ENCODE measurements around the gene TFF3.

Gene TFF3

GRCh38 chr21:42337276-42337675 lies 22.1 kb upstream of the TFF3 start:
- no peak overlapping the region for H3K27ac ChIP-seq
- intact Hi-C loops (cut with DNase I; ENCODE audit: low total_unique reads) = loop anchor here (5.0 kb wide), 1 partner anchor 665 kb away; no protein-coding TSS in a partner anchor
- TF ChIP-seq CTCF (IDR thresholded peaks at IDR 0.05) = no peak

GRCh38 chr21:42336054-42336453 lies 20.8 kb upstream of the TFF3 start:
- Histone ChIP-seq H3K4me1 (peaks cover 0 to 8% (median 0%) of the 10 kb centered on the region in 4 donors), H3K27me3 (peaks cover 0 to 36% of the 10 kb centered on the region in 2 donors), H3K36me3 (no peaks in the 10 kb centered on the region), H3K9me3 (peaks cover 0 to 10% (median 0%) of the 10 kb centered on the region in 3 donors), H3K27ac (no peak overlapping the region), H3K4me3 (no peak overlapping the region)
- DNase-seq = no peak
- no peak for TF ChIP-seq CTCF (IDR thresholded peaks at IDR 0.05)
- intact Hi-C loops (cut with DNase I; ENCODE audit: low total_unique reads) = loop anchor here (5.0 kb wide), 1 partner anchor 666 kb away; no protein-coding TSS in a partner anchor

More at GRCh38 chr21:42337276-42337675, 22.1 kb upstream of the TFF3 start:
- Histone ChIP-seq H3K36me3 (no peaks in the 10 kb centered on the region), H3K27me3 (peaks cover 0 to 36% of the 10 kb centered on the region in 2 donors), H3K9me3 (peaks cover 0 to under 1% (median 0%) of the 10 kb centered on the region in 3 donors), H3K4me1 (peaks cover 0 to 8% (median 0%) of the 10 kb centered on the region in 4 donors), H3K4me3 (no peak overlapping the region)
- no peak for DNase-seq

GRCh38 chr21:42332557-42333317 lies 17.5 kb upstream of the TFF3 start:
- intact Hi-C loops (cut with DNase I; ENCODE audit: low total_unique reads) = no loop called here
- no peaks in the 10 kb centered on the region for H3K36me3 ChIP-seq
- no peak for TF ChIP-seq CTCF (IDR thresholded peaks at IDR 0.05)
- no peak overlapping the region for H3K27ac ChIP-seq
- no peaks in the 10 kb centered on the region for H3K4me1 ChIP-seq
- DNase-seq = no peak
- H3K4me3 ChIP-seq = no peak overlapping the region
- H3K27me3 ChIP-seq = peaks cover 0 to 41% of the 10 kb centered on the region in 2 donors
- H3K9me3 ChIP-seq = peaks cover 0 to 10% (median 0%) of the 10 kb centered on the region in 3 donors

- no peak for DNase-seq
- Histone ChIP-seq H3K4me1 (no peaks in the 10 kb centered on the region), H3K27ac (no peak overlapping the region), H3K4me3 (no peak overlapping the region), H3K9me3 (peaks cover 0 to 10% (median 0%) of the 10 kb centered on the region in 3 donors), H3K36me3 (no peaks in the 10 kb centered on the region), H3K27me3 (peaks cover 0 to 36% of the 10 kb centered on the region in 2 donors)
- no peak for TF ChIP-seq CTCF (IDR thresholded peaks at IDR 0.05)
- intact Hi-C loops (cut with DNase I; ENCODE audit: low total_unique reads) = no loop called here
Measured at GRCh38 chr21:42331660-42332059, 16.5 kb upstream of the TFF3 start.

GRCh38 chr21:42330380-42331371 lies 15.5 kb upstream of the TFF3 start:
- no peak for TF ChIP-seq CTCF (IDR thresholded peaks at IDR 0.05)
- Histone ChIP-seq H3K27ac (no peak overlapping the region), H3K36me3 (no peaks in the 10 kb centered on the region), H3K4me1 (no peaks in the 10 kb centered on the region), H3K4me3 (no peak overlapping the region), H3K9me3 (peaks cover 0 to 10% (median 0%) of the 10 kb centered on the region in 3 donors), H3K27me3 (peaks cover 0 to 30% of the 10 kb centered on the region in 2 donors)
- DNase-seq = no peak
- intact Hi-C loops (cut with DNase I; ENCODE audit: low total_unique reads) = no loop called here
